ENCODE results near the gene PLG.
A peak's percentile ranks its signal among the peaks of the same experiment; 100 is the strongest.
"Not testable (repeated sequence)": the region's sequence is repeated elsewhere in the genome, so short reads cannot be mapped to it uniquely, and the experiment has no call there.

Gene PLG

GRCh38 chr6:160701918-160702680 lies at the start of gene PLG:
Gene PLG (plus strand): TSS chr6:160702244. CDS start chr6:160702305, 61 bp downstream.
- not testable (repeated sequence) for DNase-seq

GRCh38 chr6:160659562-160659961 lies 42.5 kb upstream of the PLG start:
- no peak for DNase-seq

GRCh38 chr6:160661216-160661615 lies 40.8 kb upstream of the PLG start:
- no peak for DNase-seq

- DNase-seq, result no peak
Observed at GRCh38 chr6:160662429-160662828, 39.6 kb upstream of the PLG start.

- DNase-seq, result no peak
Observed at GRCh38 chr6:160662842-160663241, 39.2 kb upstream of the PLG start.

GRCh38 chr6:160664198-160664597 lies 37.8 kb upstream of the PLG start, which contains the start of gene LPA:
Gene LPA (minus strand): TSS chr6:160664275. CDS start chr6:160664214, 61 bp downstream.
- not testable (repeated sequence) for DNase-seq

- peak; percentile 8 to 11 for DNase-seq
Observed at GRCh38 chr6:160667639-160668481, 34.2 kb upstream of the PLG start.

GRCh38 chr6:160668589-160668988 lies 33.5 kb upstream of the PLG start:
- DNase-seq, result no peak

GRCh38 chr6:160676418-160676817 lies 25.6 kb upstream of the PLG start:
- DNase-seq, result not testable (repeated sequence)

- no peak for DNase-seq
Observed at GRCh38 chr6:160678230-160678629, 23.8 kb upstream of the PLG start.

GRCh38 chr6:160678744-160679401 lies 23.2 kb upstream of the PLG start:
- DNase-seq, result no peak

- DNase-seq, result no peak
Observed at GRCh38 chr6:160679402-160679769, 22.7 kb upstream of the PLG start.

- not testable (repeated sequence) for DNase-seq
Observed at GRCh38 chr6:160685101-160685761, 16.8 kb upstream of the PLG start.

GRCh38 chr6:160685762-160686450 lies 16.1 kb upstream of the PLG start:
- no peak for DNase-seq

GRCh38 chr6:160690458-160690857 lies 11.6 kb upstream of the PLG start:
- DNase-seq, result no peak

- no peak for DNase-seq
Observed at GRCh38 chr6:160691617-160692016, 10.4 kb upstream of the PLG start.

- DNase-seq, result no peak
Observed at GRCh38 chr6:160692369-160692959, 9.6 kb upstream of the PLG start.

- DNase-seq, result not testable (repeated sequence)
Observed at GRCh38 chr6:160695025-160695424, 7.0 kb upstream of the PLG start.

GRCh38 chr6:160695622-160696021 lies 6.4 kb upstream of the PLG start:
- DNase-seq, result not testable (repeated sequence)

- not testable (repeated sequence) for DNase-seq
Observed at GRCh38 chr6:160696884-160697283, 5.2 kb upstream of the PLG start.

- DNase-seq, result no peak
Observed at GRCh38 chr6:160697826-160698225, 4.2 kb upstream of the PLG start.

GRCh38 chr6:160704688-160705087 lies 2.6 kb downstream of the PLG start:
- DNase-seq, result not testable (repeated sequence)

All from stimulated activated CD4-positive, alpha-beta T cell treated with anti-CD3 and anti-CD28 coated beads, Interleukin-4, amount 100 ng/mL, for 4 hours (primary cell).